Neural progenitor cell (in vitro differentiated cells): ENCODE results near the gene BICD2. TPM values are rescaled to one million over a fixed set of nuclear protein-coding genes. Genes with fewer than 3 reads are reported as not detected.
A peak's percentile ranks its signal among the peaks of the same experiment; 100 is the strongest.

Experiments used
- DNase-seq: peaks from one replicate; pipeline ENCODE4 v3.0.0-alpha.2; 2016; ENCODE audit warnings: low spot score
- H2AFZ ChIP-seq: fragments of 200-600 bp; sonication (generic); replicated peaks from 2 replicates; pipeline ENCODE4 v1.6.1; 2016; ENCODE audit warnings: antibody characterized with exemption
- H3F3A ChIP-seq: fragments of 200-600 bp; sonication (generic); 2 replicates; pipeline ENCODE4 v1.6.1; 2016; ENCODE audit warnings: antibody characterized with exemption, low read depth
- H3K27ac ChIP-seq: fragments of 200-600 bp; sonication (generic); 2 replicates; pipeline ENCODE4 v1.5.1; 2016; ENCODE audit warnings: mild to moderate bottlenecking
- H3K27me3 ChIP-seq: fragments of 200-600 bp; sonication (generic); 2 replicates; pipeline ENCODE4 v1.6.1; 2016; ENCODE audit warnings: mild to moderate bottlenecking, moderate library complexity
- H3K36me3 ChIP-seq: fragments of 200-600 bp; sonication (generic); 2 replicates; pipeline ENCODE4 v1.5.1; 2016
- H3K4me1 ChIP-seq: fragments of 200-600 bp; sonication (generic); 2 replicates; pipeline ENCODE4 v1.6.1; 2016; ENCODE audit warnings: mixed run types
- H3K4me2 ChIP-seq: fragments of 200-600 bp; sonication (generic); 2 replicates; pipeline ENCODE4 v1.6.1; 2016
- H3K4me3 ChIP-seq: fragments of 200-600 bp; sonication (generic); 2 replicates; pipeline ENCODE4 v1.5.1; 2016
- H3K79me2 ChIP-seq: fragments of 200-600 bp; sonication (generic); 2 replicates; pipeline ENCODE4 v1.6.1; 2016; ENCODE audit warnings: low read depth
- H3K9ac ChIP-seq: fragments of 200-600 bp; sonication (generic); 2 replicates; pipeline ENCODE4 v1.6.1; 2016
- H3K9me3 ChIP-seq: fragments of 200-600 bp; sonication (generic); 2 replicates; pipeline ENCODE4 v1.5.1; 2016; ENCODE audit warnings: low read depth
- H4K20me1 ChIP-seq: fragments of 200-600 bp; sonication (generic); 2 replicates; pipeline ENCODE4 v1.6.1; 2016; ENCODE audit warnings: low read depth
- H3K27ac Mint-ChIP-seq: 3 replicates; pipeline ENCODE4 v1.8.0; 2021; ENCODE audit warnings: mixed read lengths
- H3K27me3 Mint-ChIP-seq: 2 replicates; pipeline ENCODE4 v1.8.0; 2022; ENCODE audit warnings: low read depth, mild to moderate bottlenecking, inconsistent platforms, moderate library complexity, mixed read lengths; ENCODE audit not compliant: insufficient read depth
- H3K36me3 Mint-ChIP-seq: 3 replicates; pipeline ENCODE4 v1.8.0; 2021; ENCODE audit warnings: mixed read lengths
- H3K4me1 Mint-ChIP-seq: 3 replicates; pipeline ENCODE4 v1.8.0; 2021; ENCODE audit warnings: mixed read lengths
- H3K4me3 Mint-ChIP-seq: 3 replicates; pipeline ENCODE4 v1.8.0; 2021; ENCODE audit warnings: mild to moderate bottlenecking, moderate library complexity, mixed read lengths
- H3K9me3 Mint-ChIP-seq: 3 replicates; pipeline ENCODE4 v1.8.0; 2020; ENCODE audit warnings: mixed read lengths
- CTCF ChIP-seq: fragments of 200-600 bp; sonication (generic); IDR thresholded peaks from 2 replicates; pipeline ENCODE4 v1.5.1; 2017; ENCODE audit warnings: antibody characterized with exemption, mild to moderate bottlenecking
- EZH2 ChIP-seq: fragments of 200-600 bp; sonication (generic); IDR thresholded peaks from 2 replicates; pipeline ENCODE4 v1.6.1; 2017; ENCODE audit warnings: antibody characterized with exemption, mild to moderate bottlenecking, moderate library complexity
- EZH2phosphoT487 ChIP-seq: fragments of 200-600 bp; sonication (generic); IDR thresholded peaks from 2 replicates; pipeline ENCODE4 v1.6.1; 2017; ENCODE audit warnings: antibody characterized with exemption
- total RNA-seq: library from RNA; depleted of rRNA; stranded (reverse); fragments of >200 nt; gene quantifications from 2 replicates; pipeline ENCODE4 v1.2.3, GENCODE V29; 2015; ENCODE audit warnings: low replicate concordance

Gene BICD2
- total RNA-seq, 1 donor from 2014 or later = 15.1 TPM

GRCh38 chr9:92740969-92741368 is 23.7 kb downstream of the BICD2 start:
- no peak overlapping the region for H3K4me2 ChIP-seq
- H3K4me3 ChIP-seq = no peak overlapping the region
- Mint-ChIP-seq H3K4me1 (no peaks in the 10 kb centered on the region), H3K27me3 (no peaks in the 10 kb centered on the region), H3K4me3 (no peak overlapping the region), H3K9me3 (no peaks in the 10 kb centered on the region), H3K36me3 (peaks cover 1% of the 10 kb centered on the region), H3K27ac (peak overlapping the region; percentile 60)
- H3K27me3 ChIP-seq = no peaks in the 10 kb centered on the region
- H3K4me1 ChIP-seq = peaks cover 2% of the 10 kb centered on the region
- H4K20me1 ChIP-seq = peaks cover 33% of the 10 kb centered on the region
- peaks cover 96% of the 10 kb centered on the region for H3K79me2 ChIP-seq
- no peaks in the 10 kb centered on the region for H3K9me3 ChIP-seq
- H3K9ac ChIP-seq = no peak overlapping the region
- no peak for TF ChIP-seq CTCF
- TF ChIP-seq EZH2 = no peak
- TF ChIP-seq EZH2phosphoT487 = no peak
- no peak overlapping the region for H2AFZ ChIP-seq
- no peak overlapping the region for H3K27ac ChIP-seq
- no peaks in the 10 kb centered on the region for H3F3A ChIP-seq
- no peak for DNase-seq
- no peaks in the 10 kb centered on the region for H3K36me3 ChIP-seq

DNA sequence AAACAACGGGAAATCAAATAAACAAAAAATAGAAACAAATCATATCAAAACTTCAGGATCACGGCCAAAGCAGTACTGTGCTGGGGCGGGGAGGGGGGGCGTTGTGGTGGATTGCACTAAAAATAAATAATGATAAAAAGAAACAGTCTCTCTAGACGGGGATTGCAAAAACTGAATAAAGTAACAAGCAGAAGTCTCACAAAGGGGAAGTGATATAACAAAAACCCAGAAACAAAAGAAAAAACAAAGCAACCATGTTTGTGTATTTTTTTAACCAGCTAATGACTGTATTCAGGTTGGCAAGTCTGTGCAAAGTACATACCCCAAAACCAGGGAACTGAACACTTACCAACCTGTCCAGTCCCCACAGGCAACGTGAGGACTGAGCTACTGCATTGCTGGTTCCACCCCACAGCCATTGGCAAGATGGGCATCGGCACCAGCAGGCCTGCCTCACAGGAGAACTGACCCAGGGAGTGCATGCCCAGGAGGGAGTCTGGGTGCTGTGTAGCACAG is 24.1 kb downstream of the BICD2 start:
- Mint-ChIP-seq H3K9me3 (no peaks in the 10 kb centered on the region), H3K27ac (peak overlapping the region; percentile 60), H3K36me3 (peaks cover 1% of the 10 kb centered on the region), H3K4me3 (no peak overlapping the region), H3K27me3 (no peaks in the 10 kb centered on the region), H3K4me1 (no peaks in the 10 kb centered on the region)
- TF ChIP-seq CTCF (no peak), EZH2 (no peak), EZH2phosphoT487 (no peak)
- H3K4me2 ChIP-seq = no peak overlapping the region
- H3K79me2 ChIP-seq = peaks cover 95% of the 10 kb centered on the region
- no peak overlapping the region for H3K4me3 ChIP-seq
- no peak overlapping the region for H3K9ac ChIP-seq
- no peak overlapping the region for H3K27ac ChIP-seq
- H3K9me3 ChIP-seq = no peaks in the 10 kb centered on the region
- DNase-seq = no peak
- H4K20me1 ChIP-seq = peaks cover 37% of the 10 kb centered on the region
- H3K36me3 ChIP-seq = no peaks in the 10 kb centered on the region
- peaks cover 6% of the 10 kb centered on the region for H3K4me1 ChIP-seq
- H2AFZ ChIP-seq = no peak overlapping the region
- H3K27me3 ChIP-seq = no peaks in the 10 kb centered on the region
- no peaks in the 10 kb centered on the region for H3F3A ChIP-seq

DNA sequence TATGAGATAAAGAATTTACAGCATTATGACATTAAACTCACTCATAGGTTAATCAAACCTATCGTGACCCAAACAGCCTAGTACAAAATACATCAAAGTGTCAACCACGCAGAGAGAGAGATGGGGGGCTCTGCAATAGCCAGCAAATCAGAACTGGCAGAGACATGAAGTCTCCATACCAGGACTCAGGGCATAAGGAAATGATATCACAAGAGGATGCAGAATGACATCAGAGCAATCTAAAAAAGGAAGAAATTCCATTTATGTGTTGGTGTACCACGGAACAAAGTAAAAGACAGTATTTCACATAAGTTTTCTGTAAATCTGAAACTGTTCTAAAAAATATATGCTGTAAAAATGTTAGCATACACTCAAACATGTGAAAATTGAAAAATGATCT is 24.6 kb downstream of the BICD2 start:
- peaks cover under 1% of the 10 kb centered on the region for H3K36me3 Mint-ChIP-seq
- no peaks in the 10 kb centered on the region for H3K9me3 Mint-ChIP-seq
- no peaks in the 10 kb centered on the region for H3K27me3 Mint-ChIP-seq
- H3K27ac ChIP-seq = no peak overlapping the region
- H3K36me3 ChIP-seq = no peaks in the 10 kb centered on the region
- no peaks in the 10 kb centered on the region for H3F3A ChIP-seq
- H3K4me3 ChIP-seq = no peak overlapping the region
- TF ChIP-seq EZH2phosphoT487 (no peak), EZH2 (no peak), CTCF (no peak)
- H3K27me3 ChIP-seq = no peaks in the 10 kb centered on the region
- H3K4me3 Mint-ChIP-seq = no peak overlapping the region
- DNase-seq = no peak
- H4K20me1 ChIP-seq = peaks cover 38% of the 10 kb centered on the region
- no peaks in the 10 kb centered on the region for H3K9me3 ChIP-seq
- peaks cover 92% of the 10 kb centered on the region for H3K79me2 ChIP-seq
- H2AFZ ChIP-seq = no peak overlapping the region
- H3K9ac ChIP-seq = no peak overlapping the region
- H3K27ac Mint-ChIP-seq = peak overlapping the region; percentile 18
- no peak overlapping the region for H3K4me2 ChIP-seq
- no peaks in the 10 kb centered on the region for H3K4me1 Mint-ChIP-seq
- H3K4me1 ChIP-seq = peaks cover 11% of the 10 kb centered on the region
